GM12865 (cell line): ENCODE results near the gene SCYGR7.

Source experiments
- DNase-seq: peaks from one replicate; pipeline ENCODE4 v3.0.0; 2010; ENCODE audit warnings: low read depth
- H3K4me3 ChIP-seq: 2 replicates; pipeline ENCODE4 v1.5.1; 2011; ENCODE audit warnings: mild to moderate bottlenecking, low read depth, low read length, control low read depth
- TF ChIP-seq, protein P1 (sequence below): IDR thresholded peaks from 2 replicates; pipeline ENCODE4 v1.5.1; 2011; ENCODE audit warnings: low read length, control low read depth, low read depth, inconsistent platforms; ENCODE audit not compliant: insufficient read depth; ENCODE audit errors: missing control alignments

The SCYGR7 gene, protein sequence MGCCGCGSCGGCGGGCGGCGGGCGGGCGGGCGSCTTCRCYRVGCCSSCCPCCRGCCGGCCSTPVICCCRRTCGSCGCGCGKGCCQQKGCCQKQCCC

DNA sequence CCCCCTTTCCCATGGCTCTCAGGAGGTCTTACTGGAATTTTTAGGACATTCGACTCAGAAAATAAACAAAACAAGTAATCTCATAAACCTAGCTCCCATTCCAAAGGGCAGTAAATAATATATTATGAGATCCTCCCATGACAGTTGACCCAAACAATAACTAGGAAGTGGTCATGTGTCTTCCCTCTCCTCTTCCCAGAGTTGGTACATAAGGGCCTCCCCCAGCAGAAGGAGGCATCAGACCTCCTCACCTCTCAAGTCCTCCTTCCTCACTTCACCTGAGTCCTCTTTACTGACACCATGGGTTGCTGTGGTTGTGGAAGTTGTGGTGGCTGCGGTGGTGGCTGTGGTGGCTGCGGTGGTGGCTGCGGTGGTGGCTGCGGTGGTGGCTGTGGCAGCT is at the start of gene SCYGR7:
Gene SCYGR7 (plus strand): TSS at position 301 of the 400 bp plus-strand sequence. CDS start 0 bp downstream, at position 301.
- TF ChIP-seq, protein P1, sequence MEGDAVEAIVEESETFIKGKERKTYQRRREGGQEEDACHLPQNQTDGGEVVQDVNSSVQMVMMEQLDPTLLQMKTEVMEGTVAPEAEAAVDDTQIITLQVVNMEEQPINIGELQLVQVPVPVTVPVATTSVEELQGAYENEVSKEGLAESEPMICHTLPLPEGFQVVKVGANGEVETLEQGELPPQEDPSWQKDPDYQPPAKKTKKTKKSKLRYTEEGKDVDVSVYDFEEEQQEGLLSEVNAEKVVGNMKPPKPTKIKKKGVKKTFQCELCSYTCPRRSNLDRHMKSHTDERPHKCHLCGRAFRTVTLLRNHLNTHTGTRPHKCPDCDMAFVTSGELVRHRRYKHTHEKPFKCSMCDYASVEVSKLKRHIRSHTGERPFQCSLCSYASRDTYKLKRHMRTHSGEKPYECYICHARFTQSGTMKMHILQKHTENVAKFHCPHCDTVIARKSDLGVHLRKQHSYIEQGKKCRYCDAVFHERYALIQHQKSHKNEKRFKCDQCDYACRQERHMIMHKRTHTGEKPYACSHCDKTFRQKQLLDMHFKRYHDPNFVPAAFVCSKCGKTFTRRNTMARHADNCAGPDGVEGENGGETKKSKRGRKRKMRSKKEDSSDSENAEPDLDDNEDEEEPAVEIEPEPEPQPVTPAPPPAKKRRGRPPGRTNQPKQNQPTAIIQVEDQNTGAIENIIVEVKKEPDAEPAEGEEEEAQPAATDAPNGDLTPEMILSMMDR, result no peak
- DNase-seq, result no peak
- no peak within 1 kb of the TSS for H3K4me3 ChIP-seq

DNA sequence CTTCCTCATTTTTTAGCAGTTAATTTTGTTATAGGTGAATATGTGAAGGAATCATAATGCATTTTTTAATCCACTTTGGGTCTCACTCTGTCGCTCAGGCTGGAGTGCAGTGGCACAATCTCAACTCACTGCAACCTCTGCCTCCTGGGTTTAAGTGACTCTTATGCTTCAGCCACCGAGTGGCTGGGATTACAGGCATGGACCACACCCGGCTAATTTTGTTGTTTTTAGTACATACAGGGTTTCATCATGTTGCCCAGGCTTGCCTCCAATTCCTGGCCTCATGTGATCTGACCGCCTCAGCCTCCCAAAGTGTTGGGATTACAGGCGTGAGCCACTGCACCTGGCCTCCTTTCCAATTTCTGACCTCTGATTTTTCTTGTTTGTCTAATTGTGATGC is 43.9 kb upstream of the SCYGR7 start:
- DNase-seq, result no peak
- TF ChIP-seq, protein P1, result no peak
- H3K4me3 ChIP-seq, result no peak overlapping the region

- DNase-seq, result no peak
- TF ChIP-seq, protein P1, result no peak
- H3K4me3 ChIP-seq, result no peak overlapping the region
These were observed 40.9 kb upstream of the SCYGR7 start for GRCh38 chr2:227687189-227687588.

- DNase-seq, result no peak
- H3K4me3 ChIP-seq, result no peak overlapping the region
- TF ChIP-seq, protein P1, result no peak
These were observed 31.0 kb upstream of the SCYGR7 start for GRCh38 chr2:227696990-227697679.

DNA sequence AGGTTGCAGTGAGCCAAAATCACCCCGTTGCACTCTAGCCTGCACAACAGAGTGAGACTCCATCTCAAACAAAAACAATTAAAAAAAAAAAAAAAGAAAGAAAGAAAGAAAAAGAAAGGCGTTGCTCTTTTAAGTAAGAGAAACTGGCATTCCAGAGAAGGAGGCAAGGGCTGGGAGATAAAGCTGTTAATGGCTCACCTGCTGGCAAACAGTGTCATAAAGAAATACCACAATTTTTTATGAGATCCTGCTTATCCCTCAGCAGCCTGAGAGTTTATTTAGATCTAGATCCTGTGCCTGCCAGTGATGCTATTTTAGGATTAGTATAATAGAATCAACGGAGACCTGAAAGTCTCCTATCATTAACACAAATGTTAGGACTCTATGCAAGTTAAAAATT is 26.6 kb upstream of the SCYGR7 start:
- no peak overlapping the region for H3K4me3 ChIP-seq
- TF ChIP-seq, protein P1, result no peak
- no peak for DNase-seq

DNA sequence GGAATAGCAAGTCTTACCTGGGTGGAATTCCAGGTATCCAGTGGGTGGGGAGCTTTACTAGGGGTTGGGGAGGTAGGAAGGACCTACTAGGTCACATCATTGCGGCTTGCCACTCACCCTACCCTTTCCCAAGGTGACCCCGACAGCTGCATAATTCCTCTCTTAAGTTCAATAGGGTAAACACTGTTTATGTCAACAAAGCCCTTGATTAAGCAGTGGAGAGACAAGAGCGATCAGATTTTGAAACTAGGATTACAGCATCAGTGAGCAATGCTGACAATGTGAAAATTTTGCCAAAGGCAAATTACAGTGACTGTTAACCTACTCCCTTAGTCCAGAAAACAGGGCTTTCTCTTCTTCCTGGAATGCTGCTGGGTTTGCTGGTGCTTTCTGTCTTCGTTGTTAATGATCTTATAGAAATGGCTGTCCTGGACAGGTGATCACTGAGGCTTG is 24.8 kb upstream of the SCYGR7 start:
- H3K4me3 ChIP-seq, result no peak overlapping the region
- TF ChIP-seq, protein P1, result no peak
- no peak for DNase-seq

DNA sequence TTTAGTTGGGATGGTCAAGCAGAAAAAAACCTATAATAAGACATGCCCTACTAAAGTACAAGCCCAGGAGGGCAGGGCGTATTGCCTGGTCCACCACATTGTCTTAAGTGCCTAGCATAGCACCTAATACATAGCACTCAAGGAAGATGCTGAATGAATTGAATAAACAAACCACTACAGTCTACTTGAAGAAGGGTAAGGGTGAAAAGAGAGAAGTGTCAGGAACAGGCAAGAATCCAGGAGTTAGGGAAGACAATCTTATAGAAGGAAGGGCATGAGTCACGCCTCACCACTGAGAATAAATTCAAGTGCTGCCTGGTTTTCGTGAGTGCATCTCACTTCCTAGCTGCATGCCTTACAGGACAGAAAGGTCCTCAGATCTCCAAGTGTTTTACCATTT is 24.2 kb upstream of the SCYGR7 start:
- DNase-seq, result no peak
- H3K4me3 ChIP-seq, result no peak overlapping the region
- TF ChIP-seq, protein P1, result no peak
